ENCODE results near the gene PCGF2.

The PCGF2 gene

DNA sequence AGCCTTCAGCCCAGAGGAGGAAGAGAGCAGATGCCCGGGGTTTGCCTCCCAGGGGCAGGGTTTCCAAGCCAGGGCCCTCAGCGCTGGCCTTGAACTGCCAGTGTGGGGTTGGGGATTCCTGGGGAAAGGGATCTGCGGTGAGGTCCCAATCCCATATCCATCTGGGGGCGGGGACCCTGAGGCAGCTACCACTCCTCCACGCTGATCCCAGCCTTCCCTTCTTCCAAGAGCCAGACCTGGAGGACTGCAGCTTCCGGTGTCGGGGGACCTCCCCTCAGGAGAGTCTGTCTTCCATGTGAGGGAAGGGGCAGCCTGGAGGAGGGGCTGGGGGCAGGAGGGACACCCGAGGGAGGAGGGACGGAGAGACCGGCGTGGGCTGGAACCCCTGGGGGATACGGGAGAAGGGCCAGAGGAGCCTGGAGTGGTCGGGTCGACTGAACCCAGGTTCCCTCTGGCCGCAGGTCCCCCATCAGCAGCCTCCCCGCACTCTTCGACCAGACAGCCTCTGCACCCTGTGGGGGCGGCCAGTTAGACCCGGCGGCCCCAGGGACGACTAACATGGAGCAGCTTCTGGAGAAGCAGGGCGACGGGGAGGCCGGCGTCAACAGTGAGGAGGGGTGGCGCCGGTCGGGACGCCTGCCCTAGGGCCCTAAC lies 28.7 kb downstream of the PCGF2 start:
- no peak for DNase-seq (ENCODE audit: low read depth)

DNA sequence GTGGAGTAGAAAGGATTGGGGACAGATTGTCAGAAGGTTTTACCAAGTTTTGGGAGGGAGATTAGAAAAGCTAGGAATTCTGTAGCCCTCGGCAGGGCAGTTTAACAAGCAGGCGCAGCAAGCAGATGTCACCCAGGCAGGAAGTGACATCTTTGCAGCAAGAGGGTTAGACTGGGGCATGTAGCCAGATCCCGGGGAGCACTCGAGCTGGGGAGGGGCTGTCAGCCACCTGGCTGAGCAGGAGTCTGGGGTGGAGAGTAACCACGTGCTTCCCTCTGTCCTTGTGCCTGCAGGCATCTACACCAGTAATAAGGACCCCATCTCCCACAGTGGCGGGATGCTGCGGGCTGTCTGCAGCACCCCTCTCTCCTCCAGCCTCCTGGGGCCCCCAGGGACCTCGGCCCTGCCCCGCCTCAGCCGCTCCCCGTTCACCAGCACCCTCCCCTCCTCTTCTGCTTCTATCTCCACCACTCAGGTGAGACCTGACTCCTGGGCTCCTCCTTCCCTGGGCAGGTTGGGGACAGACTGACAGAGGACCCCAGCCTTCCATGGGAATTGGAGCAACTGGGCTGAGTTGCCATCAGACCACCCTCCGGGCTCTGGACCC lies 30.9 kb downstream of the PCGF2 start:
- DNase-seq (ENCODE audit: low read depth) = no peak

- no peak for DNase-seq (ENCODE audit: low read depth)
Observed at GRCh38 chr17:38716368-38717005, 31.6 kb downstream of the PCGF2 start.

DNA sequence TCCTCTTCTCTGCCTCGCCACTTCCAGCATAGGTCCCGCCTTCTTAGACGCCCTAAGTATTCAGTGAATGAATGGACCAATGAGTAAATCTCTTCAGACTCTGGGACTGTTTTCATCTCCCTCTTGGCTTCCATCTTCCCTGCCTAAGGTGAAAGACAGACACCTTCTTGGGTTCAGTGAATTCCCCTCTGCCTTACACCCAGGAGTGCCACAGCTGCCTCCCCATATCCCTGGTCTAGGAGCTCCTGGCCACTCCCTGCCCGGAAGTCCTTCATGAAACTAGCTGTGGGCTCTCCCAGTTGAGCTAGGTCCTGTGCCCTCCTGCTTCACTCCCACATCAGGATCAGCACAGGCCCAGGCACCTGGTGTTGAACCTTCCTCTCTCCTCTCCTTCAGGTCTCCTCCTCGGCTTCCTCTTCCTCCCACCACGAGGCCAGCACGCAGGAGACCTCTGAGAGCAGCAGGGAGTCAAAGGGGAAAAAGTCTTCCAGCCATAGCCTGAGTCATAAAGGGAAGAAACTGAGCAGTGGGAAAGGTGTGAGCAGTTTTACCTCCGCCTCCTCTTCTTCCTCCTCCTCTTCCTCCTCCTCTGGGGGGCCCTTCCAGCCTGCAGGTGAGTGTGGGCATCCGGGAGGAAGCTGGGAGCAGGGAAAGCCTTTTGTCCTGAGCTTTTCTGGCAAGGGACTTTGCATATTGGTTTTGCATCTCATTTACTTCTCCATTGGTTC lies 32.8 kb downstream of the PCGF2 start:
- no peak for DNase-seq (ENCODE audit: low read depth)

DNA sequence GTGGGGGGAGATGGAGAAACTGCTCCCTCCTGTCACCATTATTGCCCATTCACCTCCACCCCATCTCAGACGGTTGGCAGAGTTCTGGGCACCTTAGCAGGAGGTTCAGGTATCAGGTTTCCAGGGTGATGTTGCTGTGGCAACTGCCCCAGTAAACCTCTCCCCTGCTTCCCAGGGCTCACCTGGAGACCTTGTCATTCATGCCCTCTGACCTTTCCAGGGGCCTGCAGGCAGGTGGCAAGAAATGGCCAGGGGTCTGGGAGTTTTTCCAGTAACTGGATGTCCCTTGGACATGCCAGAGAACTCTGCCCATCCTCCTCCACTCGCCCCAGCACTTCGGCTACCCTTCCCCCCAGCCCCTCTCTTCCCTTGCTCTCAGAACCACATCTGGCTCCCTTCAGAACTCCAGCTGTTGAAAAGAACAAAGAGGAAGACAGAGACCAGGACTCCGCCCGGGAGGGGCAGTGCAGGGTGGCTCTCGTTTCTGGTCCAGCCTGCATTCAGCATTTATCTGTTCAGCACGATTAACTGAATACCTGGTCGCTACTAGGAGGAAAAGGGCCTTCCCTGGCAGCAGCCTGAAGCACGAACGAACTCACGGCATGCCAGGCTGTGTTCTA lies 34.6 kb downstream of the PCGF2 start:
- DNase-seq (ENCODE audit: low read depth) = no peak

GRCh38 chr17:38712593-38712992 lies 35.5 kb downstream of the PCGF2 start:
- DNase-seq (ENCODE audit: low read depth) = no peak

GRCh38 chr17:38711792-38712571 lies 36.2 kb downstream of the PCGF2 start:
- DNase-seq (ENCODE audit: low read depth) = no peak

DNA sequence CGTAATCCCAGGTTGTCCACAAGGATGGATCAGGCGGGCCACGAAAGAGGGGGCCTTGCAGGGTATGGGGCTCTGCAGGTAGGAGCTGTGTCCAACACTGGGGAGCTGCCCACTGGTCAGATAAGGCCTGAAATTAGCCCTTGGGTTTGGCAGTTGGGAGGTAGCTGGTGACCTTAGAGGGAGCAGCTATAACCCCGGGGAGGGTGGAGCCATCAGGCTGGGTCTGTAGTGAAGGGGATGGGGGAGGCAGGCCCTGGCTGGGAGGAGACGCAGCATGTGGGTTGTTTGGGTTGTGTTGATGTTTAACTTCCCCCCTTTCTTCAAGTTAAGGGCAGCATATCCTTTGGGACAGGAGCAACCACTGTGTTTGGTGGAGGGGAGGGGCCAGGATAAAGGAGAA lies 37.2 kb downstream of the PCGF2 start:
- DNase-seq (ENCODE audit: low read depth) = no peak

DNA sequence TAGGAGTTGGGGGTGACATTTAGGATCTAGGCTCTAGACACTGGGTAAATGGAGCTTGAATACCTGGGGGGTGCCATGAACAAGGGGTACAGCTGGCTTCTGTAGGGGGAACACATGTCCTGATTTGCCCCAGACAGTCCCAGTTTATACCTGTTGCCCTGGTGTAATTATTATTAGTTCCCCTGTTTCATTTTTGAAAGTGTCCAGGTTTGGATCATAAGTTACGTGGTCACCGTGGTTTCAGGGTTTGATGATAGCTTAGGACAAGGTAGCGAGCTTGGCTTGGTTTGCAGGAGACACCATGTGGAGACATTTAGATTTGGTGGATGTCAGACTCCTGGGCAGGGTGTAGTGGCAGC lies 37.6 kb downstream of the PCGF2 start:
- DNase-seq (ENCODE audit: low read depth) = no peak

- DNase-seq (ENCODE audit: low read depth) = no peak
Observed at GRCh38 chr17:38709864-38710603, 38.1 kb downstream of the PCGF2 start.

DNA sequence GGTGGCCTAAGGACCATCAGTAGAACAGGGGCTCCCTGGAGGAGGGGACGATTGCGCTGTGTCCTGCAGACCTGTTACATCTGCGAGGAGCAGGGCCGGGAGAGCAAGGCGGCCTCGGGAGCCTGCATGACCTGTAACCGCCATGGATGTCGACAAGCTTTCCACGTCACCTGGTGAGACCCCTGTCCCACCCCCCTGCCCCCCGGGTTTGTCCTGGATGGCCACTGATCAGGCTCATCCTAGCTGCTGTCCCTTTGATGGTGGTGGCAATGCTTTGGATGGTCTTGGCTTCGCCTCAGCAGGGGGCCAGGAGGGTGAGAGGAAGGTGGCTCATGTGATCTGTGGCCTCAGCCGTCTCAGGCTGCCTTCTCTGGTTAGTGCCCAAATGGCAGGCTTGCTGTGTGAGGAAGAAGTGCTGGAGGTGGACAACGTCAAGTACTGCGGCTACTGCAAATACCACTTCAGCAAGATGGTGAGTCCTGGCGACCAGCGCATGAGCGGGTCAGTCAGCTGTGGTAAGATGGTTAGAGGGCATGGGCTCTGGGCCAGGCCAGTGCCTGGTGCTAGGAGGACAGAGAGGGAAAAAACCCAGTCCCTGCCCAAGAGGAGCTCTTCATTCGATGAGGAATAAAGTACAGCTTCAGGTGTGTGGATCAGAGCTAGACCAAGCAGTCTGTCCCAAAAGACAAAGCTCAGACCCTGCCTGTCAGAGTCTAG lies 38.9 kb downstream of the PCGF2 start:
- no peak for DNase-seq (ENCODE audit: low read depth)

GRCh38 chr17:38707678-38708351 lies 40.3 kb downstream of the PCGF2 start:
- no peak for DNase-seq (ENCODE audit: low read depth)

DNA sequence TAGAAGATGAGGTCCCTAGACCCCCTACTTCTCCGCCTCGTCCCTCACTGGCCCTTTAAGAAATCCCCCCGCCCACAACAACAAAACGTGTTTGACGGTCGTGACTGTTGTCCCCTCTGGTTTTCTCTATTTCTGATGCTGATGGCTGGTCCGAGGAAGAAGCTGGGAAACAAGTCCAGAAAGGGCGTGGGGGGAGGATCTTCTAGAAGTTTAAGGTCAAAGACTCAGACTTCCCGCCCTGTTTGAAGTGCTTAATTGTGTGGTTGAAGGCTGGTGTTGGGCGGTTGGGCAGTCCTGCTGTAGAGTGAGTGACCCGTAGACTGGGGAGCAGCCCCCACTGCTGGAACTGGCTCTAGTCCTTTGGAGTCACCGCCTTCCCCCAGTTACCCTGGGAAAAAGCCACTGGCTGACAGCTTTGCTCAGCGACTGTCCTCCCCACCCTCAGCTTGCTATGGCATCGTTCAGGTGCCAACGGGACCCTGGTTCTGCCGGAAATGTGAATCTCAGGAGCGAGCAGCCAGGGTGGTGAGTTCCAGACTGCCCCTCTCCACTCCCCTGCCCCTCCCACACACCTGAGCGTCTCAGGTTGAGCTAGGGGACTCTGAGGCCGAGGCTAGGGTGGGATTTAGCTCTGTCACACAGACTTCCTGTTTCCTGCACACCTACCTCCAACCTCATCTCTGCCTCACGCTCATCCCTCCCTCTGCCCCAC lies 41.5 kb downstream of the PCGF2 start:
- DNase-seq (ENCODE audit: low read depth) = peak; percentile 65

GRCh38 chr17:38705803-38706504 lies 42.2 kb downstream of the PCGF2 start:
- no peak for DNase-seq (ENCODE audit: low read depth)

DNA sequence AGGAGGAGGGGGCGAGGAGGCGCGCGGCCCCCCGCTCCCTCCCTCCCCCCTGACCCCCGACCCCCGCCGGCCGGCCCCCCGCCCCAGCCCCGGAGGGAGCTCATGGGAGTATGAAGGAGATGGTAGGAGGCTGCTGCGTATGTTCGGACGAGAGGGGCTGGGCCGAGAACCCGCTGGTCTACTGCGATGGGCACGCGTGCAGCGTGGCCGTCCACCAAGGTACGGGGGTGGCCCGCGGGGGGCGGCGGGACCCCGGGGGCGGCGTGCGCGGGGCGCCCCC lies 42.7 kb downstream of the PCGF2 start:
- DNase-seq (ENCODE audit: low read depth) = no peak

DNA sequence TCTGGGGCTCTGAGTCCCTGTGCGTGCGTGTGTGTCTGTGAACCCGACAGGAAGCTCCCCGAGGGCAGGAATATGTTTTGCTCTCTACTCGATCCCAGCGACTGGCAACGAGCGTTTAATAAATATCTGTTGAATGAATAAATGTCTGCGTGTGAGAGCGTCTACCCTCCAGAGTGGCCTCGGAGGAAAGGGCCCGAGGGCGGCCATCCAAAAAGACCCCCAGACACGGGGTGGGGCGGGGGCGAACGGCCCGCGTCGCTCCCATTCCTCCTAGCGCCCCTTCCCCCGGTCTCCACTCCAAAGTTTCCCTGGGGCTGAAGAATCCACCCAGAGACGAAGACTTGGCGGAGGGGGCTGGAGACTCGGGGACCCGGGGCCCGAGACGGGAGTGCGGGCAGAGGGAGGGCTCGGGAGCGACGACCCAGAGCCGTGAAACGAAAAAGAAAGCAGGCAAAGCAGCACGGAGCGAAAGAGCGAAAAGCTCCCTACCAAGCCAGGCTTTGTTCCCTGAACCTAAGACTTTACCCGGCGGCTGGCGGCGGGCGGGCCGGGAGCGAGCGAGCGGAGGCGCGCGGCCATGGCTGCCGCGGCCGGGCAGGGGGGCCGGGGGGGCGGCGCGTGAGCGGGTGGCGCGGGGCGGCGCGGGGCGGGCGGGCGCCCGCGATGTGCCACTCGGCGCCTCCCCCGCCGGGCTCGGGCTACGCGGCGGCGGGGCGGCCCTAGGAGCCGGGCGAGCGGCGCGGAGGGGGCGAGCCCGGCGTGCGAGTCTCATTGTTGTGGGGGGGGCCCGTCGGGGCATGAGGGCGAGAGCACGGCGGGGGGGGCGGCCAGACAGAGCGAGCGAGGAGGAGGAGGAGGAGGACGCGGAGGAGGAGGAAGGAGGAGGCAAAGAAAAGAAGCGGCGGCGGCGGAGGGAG lies 43.3 kb downstream of the PCGF2 start, which contains the start of gene MLLT6:
Gene MLLT6, plus strand, starts transcription at position 668 of the 917 bp plus-strand sequence. CDS start 360 bp downstream, outside the sequence.
- peak; percentile 91 for DNase-seq (ENCODE audit: low read depth)
